GM12878 (cell line): Measurements from ENCODE around the gene CLTCL1. TPM values are rescaled to one million over a fixed set of nuclear protein-coding genes. Genes with fewer than 3 reads are reported as not detected.

Experiments
- ATAC-seq: fragments of 200-7000 bp; cut with Tn5 transposase; 3 replicates; pipeline ENCODE4 v1.9.1; 2020; ENCODE audit warnings: mild to moderate bottlenecking, moderate library complexity
- BruUV-seq: library from RNA; stranded (reverse); fragments of 400-500 nt; replicated peaks from 2 replicates; lab custom pipeline; 2021; lab: Mats Ljungman, UMichigan
- CTCF ChIA-PET: fragments of 300-600 bp; sonication (Branson Sonifier 250); formaldehyde crosslinking; extraction: SDS; loops from one replicate; lab custom pipeline; 2021; ENCODE audit warnings: inconsistent platforms; lab: Yijun Ruan, JAX
- POLR2A ChIA-PET: fragments of 350-600 bp; formaldehyde crosslinking; extraction: SDS; loops from one replicate; lab custom pipeline; 2021; ENCODE audit warnings: inconsistent platforms; lab: Charles Lee
- RAD21 ChIA-PET: fragments of 300-600 bp; sonication (Branson Sonifier 250); formaldehyde crosslinking; loops from one replicate; lab custom pipeline; 2023; ENCODE audit warnings: antibody characterized with exemption; ENCODE audit not compliant: unreplicated experiment; lab: Charles Lee
- SMC1A ChIA-PET: fragments of 300-600 bp; sonication (Branson Sonifier 250); formaldehyde crosslinking; loops from one replicate; lab custom pipeline; 2023; ENCODE audit not compliant: unreplicated experiment, uncharacterized antibody; lab: Charles Lee
- DNase-seq: peaks from one replicate; pipeline ENCODE4 v3.0.0-alpha.2; 2011; ENCODE audit warnings: low read depth, low spot score
- FAIRE-seq: peaks from 3 replicates; lab custom pipeline; 2011; peaks lifted over from hg19 to GRCh38; lab: Jason Lieb, UNC
- H2AFZ ChIP-seq: 2 replicates; pipeline ENCODE4 v1.6.0; 2011; ENCODE audit warnings: low read depth, low read length, control low read depth; ENCODE audit not compliant: control insufficient read depth
- H3K27ac ChIP-seq: 2 replicates; pipeline ENCODE4 v1.5.1; 2011; ENCODE audit warnings: control low read depth; ENCODE audit not compliant: control insufficient read depth, insufficient read depth
- H3K27me3 ChIP-seq, 2 experiments: replicated peaks in 1 of 2; 2 replicates each; pipeline versions ENCODE4 v1.6.0 to v1.6.1; 2011; ENCODE audit warnings: low read length in 1 of 2; ENCODE audit not compliant: control insufficient read depth in 2 of 2, insufficient read depth in 2 of 2
- H3K36me3 ChIP-seq, 2 experiments: 2 replicates each; pipeline ENCODE4 v1.5.1; 2011; ENCODE audit warnings: low read length in 1 of 2; ENCODE audit not compliant: control insufficient read depth in 2 of 2, insufficient read depth in 2 of 2
- H3K4me1 ChIP-seq: 2 replicates; pipeline ENCODE4 v1.6.1; 2011; ENCODE audit warnings: mild to moderate bottlenecking, low read length, moderate library complexity, mixed read lengths; ENCODE audit not compliant: control insufficient read depth, insufficient read depth
- H3K4me2 ChIP-seq: 2 replicates; pipeline ENCODE4 v1.6.0; 2011; ENCODE audit warnings: control low read depth; ENCODE audit not compliant: control insufficient read depth, insufficient read depth
- H3K4me3 ChIP-seq: fragments of 200-600 bp; sonication (generic); 2 replicates; pipeline ENCODE4 v1.5.1; 2016
- H3K79me2 ChIP-seq: 2 replicates; pipeline ENCODE4 v1.6.0; 2011; ENCODE audit warnings: low read length; ENCODE audit not compliant: control insufficient read depth, insufficient read depth
- H3K9ac ChIP-seq: 2 replicates; pipeline ENCODE4 v1.8.0; 2011; ENCODE audit warnings: low read length, control low read depth, mixed read lengths; ENCODE audit not compliant: control insufficient read depth, insufficient read depth
- H3K9me3 ChIP-seq: replicated peaks from 3 replicates; pipeline ENCODE4 v1.5.1; 2011; ENCODE audit warnings: mild to moderate bottlenecking, low read length; ENCODE audit not compliant: control insufficient read depth, insufficient read depth
- H4K20me1 ChIP-seq: 2 replicates; pipeline ENCODE4 v1.6.0; 2011; ENCODE audit not compliant: control insufficient read depth, insufficient read depth
- ASH2L ChIP-seq: fragments of 300-600, 200-600 bp; sonication (generic); IDR thresholded peaks from 2 replicates; pipeline ENCODE4 v1.6.1; 2017; ENCODE audit warnings: low read depth, mild to moderate bottlenecking, borderline replicate concordance
- DPF2 ChIP-seq: fragments of 450-650 bp; IDR thresholded peaks from 2 replicates; pipeline ENCODE4 v1.6.1; 2017; ENCODE audit warnings: mild to moderate bottlenecking
- IRF4 ChIP-seq: IDR thresholded peaks from 2 replicates; pipeline ENCODE4 v1.6.1; 2011; ENCODE audit warnings: low read depth, low read length
- MAX ChIP-seq: IDR thresholded peaks from 2 replicates; pipeline ENCODE4 v1.6.1; 2012; ENCODE audit warnings: low read depth, low read length, improper control_type of control experiment
- NR2C1 ChIP-seq: fragments of 450-650 bp; IDR thresholded peaks from 2 replicates; pipeline ENCODE4 v1.6.1; 2017; ENCODE audit warnings: antibody characterized with exemption, mild to moderate bottlenecking, moderate library complexity
- SMAD5 ChIP-seq: IDR thresholded peaks from 2 replicates; pipeline ENCODE4 v1.6.1; 2016; ENCODE audit warnings: antibody characterized with exemption, low read depth
- SMC3 ChIP-seq: IDR thresholded peaks from 2 replicates; pipeline ENCODE4 v1.6.1; 2011; ENCODE audit warnings: low read length, improper control_type of control experiment, borderline replicate concordance
- ZNF274 ChIP-seq: IDR thresholded peaks from one replicate; pipeline ENCODE4 v1.8.0; 2011; ENCODE audit not compliant: insufficient read length, insufficient read depth
- WGBS: methylation state at CpG from one replicate; pipeline ENCODE4 v1.1.6; 2016; ENCODE audit warnings: low lambda C conversion rate; ENCODE audit not compliant: insufficient replicate concordance, insufficient coverage; ENCODE audit errors: missing lambda C conversion rate; 5-methylcytosine and 5-hydroxymethylcytosine counted together
- in situ Hi-C: fragments of 300-500 bp; cut with MboI; formaldehyde crosslinking; loops from 9 replicates; pipeline ENCODE4 v1.14.3; 2018; ENCODE audit warnings: mixed read lengths
- intact Hi-C: fragments of 100-400 bp; cut with micrococcal nuclease; formaldehyde crosslinking; loops from one replicate; pipeline ENCODE4 v1.14.2; 2022; ENCODE audit not compliant: unreplicated experiment
- polyA plus RNA-seq, 11 experiments: library from polyadenylated mRNA; depleted of rRNA in 4 of 11; unstranded in 6 of 11; stranded (reverse) in 5 of 11; fragments of >200 nt; fragmentation: Nextera tagmentation in 4 of 11; fragmentation: Illumina TruSeq in 1 of 11; extraction: Ambion mirVana in 4 of 11; extraction: Trizol in 1 of 11; gene quantifications; 1 replicate in 1 of 11; 2 replicates in 10 of 11; pipeline versions ENCODE4 v1.2.1 to v1.2.3, GENCODE V29; 2011 to 2016; ENCODE audit warnings: inconsistent platforms in 2 of 11, missing spikeins in 2 of 11, low read depth in 1 of 11
- total RNA-seq, 4 experiments: library from RNA; depleted of rRNA in 3 of 4; stranded (reverse); fragments of >200 nt in 3 of 4; fragmentation: Illumina TruSeq in 1 of 4; extraction: Trizol in 1 of 4; gene quantifications; 2 replicates each; pipeline versions ENCODE4 v1.2.1 to v1.2.3, GENCODE V29; 2013 to 2021

The CLTCL1 gene
- total and polyA plus RNA-seq, 10 of the 15 experiments (the other 5 are each of a cell fraction or from before 2014, with no cell fraction given): under 0.01 to 0.35 (median 0.12) TPM; not detected in 2

- H3K27ac ChIP-seq: no peak overlapping the region
- CTCF ChIA-PET: no interaction called here
- H4K20me1 ChIP-seq: no peaks in the 10 kb centered on the region
- intact Hi-C loops (loop anchor here (5.0 kb wide), 2 partner anchors 256 to 271 kb away; partner anchors contain the start of genes C22orf39, HIRA and MRPL40), in situ Hi-C loops (no loop called here)
- H3K4me3 ChIP-seq: no peak overlapping the region
- H3K79me2 ChIP-seq: peaks cover 47% of the 10 kb centered on the region
- no peak overlapping the region for H3K9ac ChIP-seq
- H3K4me1 ChIP-seq: peaks cover 32% of the 10 kb centered on the region
- H3K36me3 ChIP-seq: peaks cover 0 to 1% of the 10 kb centered on the region in 2 experiments; a peak in 2 of 4 replicates
- no peak overlapping the region for H2AFZ ChIP-seq
- DNase-seq (no peak), ATAC-seq (no peak), FAIRE-seq (no peak)
- no peaks in the 10 kb centered on the region for H3K27me3 ChIP-seq
- WGBS: 87% methylated on average over 11 of the region's 12 CpGs
- peak overlapping the region; percentile 33; the same call in 1 of the 2 replicates for H3K4me2 ChIP-seq
- SMC1A ChIA-PET: no interaction called here
- TF ChIP-seq ZNF274 (no peak), ASH2L (no peak), NR2C1 (no peak), DPF2 (no peak), MAX (no peak), IRF4 (no peak), SMAD5 (no peak), SMC3 (no peak)
- POLR2A ChIA-PET: no interaction called here
- RAD21 ChIA-PET: no interaction called here
- H3K9me3 ChIP-seq: no peaks in the 10 kb centered on the region
- BruUV-seq: TSS peak; percentile 66
Observed at GRCh38 chr22:19176175-19176643, 115.3 kb downstream of the CLTCL1 start.
